ENCODE data around the gene HNRNPM. TPM values are rescaled to one million over a fixed set of nuclear protein-coding genes. Genes with fewer than 3 reads are reported as not detected.

Gene HNRNPM
- total RNA-seq, 4 donors from 2014 or later, result 80.4 to 158 (median 111) TPM

DNA sequence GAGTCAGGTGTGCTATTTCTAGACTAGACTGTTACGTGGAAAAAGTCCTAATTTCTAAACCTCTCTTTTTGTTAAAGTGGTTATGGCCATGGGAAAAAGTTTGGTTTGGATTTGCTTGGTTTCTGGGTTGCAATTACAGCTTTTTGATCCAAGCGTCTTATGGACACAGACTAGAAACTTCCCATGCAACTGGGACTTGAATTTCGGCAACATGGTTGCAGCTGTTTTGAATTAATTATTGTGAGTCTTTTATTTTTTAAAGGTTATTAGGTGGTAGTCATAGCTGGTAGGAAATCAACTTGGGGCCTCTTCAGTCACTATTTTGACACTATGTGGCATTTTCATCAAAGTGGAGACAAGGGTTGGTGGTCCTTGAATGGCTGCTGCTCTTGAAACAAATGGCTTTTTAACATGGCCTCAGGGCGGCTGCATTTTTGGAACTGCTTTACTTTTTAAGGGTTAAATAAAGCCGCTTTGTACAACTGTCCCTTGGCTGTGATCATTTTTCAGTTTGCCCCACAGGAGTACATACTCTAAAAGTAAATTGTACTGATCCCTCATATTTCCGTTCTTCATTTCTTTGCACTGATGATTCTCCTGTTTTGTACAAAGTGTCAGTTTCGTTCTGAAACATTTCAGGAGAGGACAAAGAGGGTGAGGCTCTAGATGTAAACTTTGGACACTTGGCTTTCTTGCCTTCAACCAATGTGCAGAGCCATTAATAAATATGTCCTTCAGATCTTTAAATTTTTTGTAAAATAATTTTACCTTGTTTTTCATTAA, 15.9 kb downstream of the HNRNPM start:
- ATAC-seq (ENCODE audit: low FRiP score), result no peak
- DNase-seq (ENCODE audit: low spot score), result no peak
- TF ChIP-seq, protein P1, sequence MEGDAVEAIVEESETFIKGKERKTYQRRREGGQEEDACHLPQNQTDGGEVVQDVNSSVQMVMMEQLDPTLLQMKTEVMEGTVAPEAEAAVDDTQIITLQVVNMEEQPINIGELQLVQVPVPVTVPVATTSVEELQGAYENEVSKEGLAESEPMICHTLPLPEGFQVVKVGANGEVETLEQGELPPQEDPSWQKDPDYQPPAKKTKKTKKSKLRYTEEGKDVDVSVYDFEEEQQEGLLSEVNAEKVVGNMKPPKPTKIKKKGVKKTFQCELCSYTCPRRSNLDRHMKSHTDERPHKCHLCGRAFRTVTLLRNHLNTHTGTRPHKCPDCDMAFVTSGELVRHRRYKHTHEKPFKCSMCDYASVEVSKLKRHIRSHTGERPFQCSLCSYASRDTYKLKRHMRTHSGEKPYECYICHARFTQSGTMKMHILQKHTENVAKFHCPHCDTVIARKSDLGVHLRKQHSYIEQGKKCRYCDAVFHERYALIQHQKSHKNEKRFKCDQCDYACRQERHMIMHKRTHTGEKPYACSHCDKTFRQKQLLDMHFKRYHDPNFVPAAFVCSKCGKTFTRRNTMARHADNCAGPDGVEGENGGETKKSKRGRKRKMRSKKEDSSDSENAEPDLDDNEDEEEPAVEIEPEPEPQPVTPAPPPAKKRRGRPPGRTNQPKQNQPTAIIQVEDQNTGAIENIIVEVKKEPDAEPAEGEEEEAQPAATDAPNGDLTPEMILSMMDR (IDR thresholded peaks at IDR 0.05), result no peak

GRCh38 chr19:8461376-8461775, 16.6 kb downstream of the HNRNPM start:
- DNase-seq (ENCODE audit: low spot score) (no peak), ATAC-seq (ENCODE audit: low FRiP score) (no peak)
- TF ChIP-seq, protein P1 (IDR thresholded peaks at IDR 0.05), result no peak

GRCh38 chr19:8461891-8462290, 17.1 kb downstream of the HNRNPM start:
- ATAC-seq (ENCODE audit: low FRiP score) (no peak), DNase-seq (ENCODE audit: low spot score) (no peak)
- TF ChIP-seq, protein P1 (IDR thresholded peaks at IDR 0.05), result no peak

- ATAC-seq (ENCODE audit: low FRiP score) (no peak), DNase-seq (ENCODE audit: low spot score) (no peak)
- TF ChIP-seq, protein P1 (IDR thresholded peaks at IDR 0.05), result no peak
Observed at GRCh38 chr19:8462571-8462970, 17.8 kb downstream of the HNRNPM start.

DNA sequence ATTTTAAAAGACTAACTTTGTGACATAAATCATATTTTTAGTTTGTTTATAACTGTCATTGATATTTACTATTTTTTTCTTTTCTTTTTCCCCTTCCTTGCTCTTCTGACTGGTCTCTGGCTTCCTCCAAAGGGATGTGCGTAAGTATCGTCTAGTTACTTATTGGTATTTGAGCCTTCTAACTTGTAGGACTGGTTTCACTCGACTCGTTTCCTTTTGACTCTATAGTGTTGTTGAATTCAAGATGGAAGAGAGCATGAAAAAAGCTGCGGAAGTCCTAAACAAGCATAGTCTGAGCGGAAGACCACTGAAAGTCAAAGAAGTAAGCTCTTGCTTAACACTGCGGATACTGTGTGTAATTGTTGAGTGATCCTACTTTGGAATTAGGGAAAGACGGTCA, 18.6 kb downstream of the HNRNPM start:
- ATAC-seq (ENCODE audit: low FRiP score), result no peak
- no peak for DNase-seq (ENCODE audit: low spot score)
- TF ChIP-seq, protein P1 (IDR thresholded peaks at IDR 0.05), result no peak

DNA sequence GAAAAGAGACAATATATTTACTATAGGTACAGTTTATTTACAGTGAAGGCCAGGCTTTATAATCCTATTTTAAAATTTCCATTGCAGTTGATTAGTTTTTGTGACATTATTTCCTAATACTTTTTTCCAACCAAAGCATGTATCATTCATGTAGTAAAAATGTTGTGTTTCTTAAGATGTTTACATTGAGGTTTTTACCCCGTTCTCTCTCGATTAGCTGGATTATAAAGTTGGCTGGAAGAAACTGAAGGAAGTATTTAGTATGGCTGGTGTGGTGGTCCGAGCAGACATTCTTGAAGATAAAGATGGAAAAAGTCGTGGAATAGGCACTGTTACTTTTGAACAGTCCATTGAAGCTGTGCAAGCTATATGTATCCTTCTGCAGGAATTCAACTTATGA, 21.2 kb downstream of the HNRNPM start:
- ATAC-seq (ENCODE audit: low FRiP score) (no peak), DNase-seq (ENCODE audit: low spot score) (no peak)
- TF ChIP-seq, protein P1 (IDR thresholded peaks at IDR 0.05), result no peak

- TF ChIP-seq, protein P1 (IDR thresholded peaks at IDR 0.05), result no peak
- no peak for DNase-seq (ENCODE audit: low spot score)
- no peak for ATAC-seq (ENCODE audit: low FRiP score)
Observed at GRCh38 chr19:8468124-8468523, 23.3 kb downstream of the HNRNPM start.
